Neural progenitor cell (in vitro differentiated cells): Measurements from ENCODE around the gene ADGRA1. TPM values are rescaled to one million over a fixed set of nuclear protein-coding genes. Genes with fewer than 3 reads are reported as not detected.

Experiments
- DNase-seq: peaks from one replicate; pipeline ENCODE4 v3.0.0-alpha.2; 2016; ENCODE audit warnings: low spot score
- H2AFZ ChIP-seq: fragments of 200-600 bp; sonication (generic); replicated peaks from 2 replicates; pipeline ENCODE4 v1.6.1; 2016; ENCODE audit warnings: antibody characterized with exemption
- H3F3A ChIP-seq: fragments of 200-600 bp; sonication (generic); 2 replicates; pipeline ENCODE4 v1.6.1; 2016; ENCODE audit warnings: antibody characterized with exemption, low read depth
- H3K27ac ChIP-seq: fragments of 200-600 bp; sonication (generic); 2 replicates; pipeline ENCODE4 v1.5.1; 2016; ENCODE audit warnings: mild to moderate bottlenecking
- H3K27me3 ChIP-seq: fragments of 200-600 bp; sonication (generic); 2 replicates; pipeline ENCODE4 v1.6.1; 2016; ENCODE audit warnings: mild to moderate bottlenecking, moderate library complexity
- H3K36me3 ChIP-seq: fragments of 200-600 bp; sonication (generic); 2 replicates; pipeline ENCODE4 v1.5.1; 2016
- H3K4me1 ChIP-seq: fragments of 200-600 bp; sonication (generic); 2 replicates; pipeline ENCODE4 v1.6.1; 2016; ENCODE audit warnings: mixed run types
- H3K4me2 ChIP-seq: fragments of 200-600 bp; sonication (generic); 2 replicates; pipeline ENCODE4 v1.6.1; 2016
- H3K4me3 ChIP-seq: fragments of 200-600 bp; sonication (generic); 2 replicates; pipeline ENCODE4 v1.5.1; 2016
- H3K79me2 ChIP-seq: fragments of 200-600 bp; sonication (generic); 2 replicates; pipeline ENCODE4 v1.6.1; 2016; ENCODE audit warnings: low read depth
- H3K9ac ChIP-seq: fragments of 200-600 bp; sonication (generic); 2 replicates; pipeline ENCODE4 v1.6.1; 2016
- H3K9me3 ChIP-seq: fragments of 200-600 bp; sonication (generic); 2 replicates; pipeline ENCODE4 v1.5.1; 2016; ENCODE audit warnings: low read depth
- H4K20me1 ChIP-seq: fragments of 200-600 bp; sonication (generic); 2 replicates; pipeline ENCODE4 v1.6.1; 2016; ENCODE audit warnings: low read depth
- H3K27ac Mint-ChIP-seq: 3 replicates; pipeline ENCODE4 v1.8.0; 2021; ENCODE audit warnings: mixed read lengths
- H3K27me3 Mint-ChIP-seq: 2 replicates; pipeline ENCODE4 v1.8.0; 2022; ENCODE audit warnings: low read depth, mild to moderate bottlenecking, inconsistent platforms, moderate library complexity, mixed read lengths; ENCODE audit not compliant: insufficient read depth
- H3K36me3 Mint-ChIP-seq: 3 replicates; pipeline ENCODE4 v1.8.0; 2021; ENCODE audit warnings: mixed read lengths
- H3K4me1 Mint-ChIP-seq: 3 replicates; pipeline ENCODE4 v1.8.0; 2021; ENCODE audit warnings: mixed read lengths
- H3K4me3 Mint-ChIP-seq: 3 replicates; pipeline ENCODE4 v1.8.0; 2021; ENCODE audit warnings: mild to moderate bottlenecking, moderate library complexity, mixed read lengths
- H3K9me3 Mint-ChIP-seq: 3 replicates; pipeline ENCODE4 v1.8.0; 2020; ENCODE audit warnings: mixed read lengths
- CTCF ChIP-seq: fragments of 200-600 bp; sonication (generic); IDR thresholded peaks from 2 replicates; pipeline ENCODE4 v1.5.1; 2017; ENCODE audit warnings: antibody characterized with exemption, mild to moderate bottlenecking
- EZH2 ChIP-seq: fragments of 200-600 bp; sonication (generic); IDR thresholded peaks from 2 replicates; pipeline ENCODE4 v1.6.1; 2017; ENCODE audit warnings: antibody characterized with exemption, mild to moderate bottlenecking, moderate library complexity
- EZH2phosphoT487 ChIP-seq: fragments of 200-600 bp; sonication (generic); IDR thresholded peaks from 2 replicates; pipeline ENCODE4 v1.6.1; 2017; ENCODE audit warnings: antibody characterized with exemption
- total RNA-seq: library from RNA; depleted of rRNA; stranded (reverse); fragments of >200 nt; gene quantifications from 2 replicates; pipeline ENCODE4 v1.2.3, GENCODE V29; 2015; ENCODE audit warnings: low replicate concordance

ADGRA1 gene
- total RNA-seq, 1 donor from 2014 or later: not detected

- DNase-seq: no peak
- H3K27ac Mint-ChIP-seq: peak overlapping the region; percentile 40
- no peak overlapping the region for H3K4me2 ChIP-seq
- H3K4me3 ChIP-seq: no peak overlapping the region
- peaks cover 2% of the 10 kb centered on the region for H3K27me3 Mint-ChIP-seq
- H3K9me3 Mint-ChIP-seq: no peaks in the 10 kb centered on the region
- no peaks in the 10 kb centered on the region for H3K36me3 ChIP-seq
- no peaks in the 10 kb centered on the region for H3K36me3 Mint-ChIP-seq
- H3F3A ChIP-seq: peaks cover 17% of the 10 kb centered on the region
- TF ChIP-seq EZH2 (no peak), CTCF (no peak), EZH2phosphoT487 (no peak)
- H4K20me1 ChIP-seq: peaks cover 17% of the 10 kb centered on the region
- H3K9ac ChIP-seq: no peak overlapping the region
- H3K79me2 ChIP-seq: no peaks in the 10 kb centered on the region
- H3K27ac ChIP-seq: no peak overlapping the region
- H3K27me3 ChIP-seq: peaks cover 16% of the 10 kb centered on the region
- peaks cover 11% of the 10 kb centered on the region for H3K4me1 Mint-ChIP-seq
- H3K9me3 ChIP-seq: no peaks in the 10 kb centered on the region
- peak overlapping the region; percentile 38 for H3K4me3 Mint-ChIP-seq
- no peak overlapping the region for H2AFZ ChIP-seq
- H3K4me1 ChIP-seq: peaks cover 25% of the 10 kb centered on the region
Observed at GRCh38 chr10:133157662-133158436, 70.1 kb downstream of the ADGRA1 start.

GRCh38 chr10:133158437-133158755 is 70.7 kb downstream of the ADGRA1 start:
- H3F3A ChIP-seq: peaks cover 17% of the 10 kb centered on the region
- H3K79me2 ChIP-seq: no peaks in the 10 kb centered on the region
- H3K27me3 ChIP-seq: peaks cover 16% of the 10 kb centered on the region
- H3K27ac Mint-ChIP-seq: no peak overlapping the region
- H3K27ac ChIP-seq: no peak overlapping the region
- no peaks in the 10 kb centered on the region for H3K36me3 Mint-ChIP-seq
- TF ChIP-seq CTCF: no peak
- no peak for TF ChIP-seq EZH2
- TF ChIP-seq EZH2phosphoT487: no peak
- H3K4me1 Mint-ChIP-seq: peaks cover 11% of the 10 kb centered on the region
- no peaks in the 10 kb centered on the region for H3K9me3 Mint-ChIP-seq
- no peak overlapping the region for H3K4me3 ChIP-seq
- H3K4me1 ChIP-seq: peaks cover 25% of the 10 kb centered on the region
- no peaks in the 10 kb centered on the region for H3K9me3 ChIP-seq
- no peak overlapping the region for H2AFZ ChIP-seq
- no peak for DNase-seq
- no peak overlapping the region for H3K9ac ChIP-seq
- H3K4me3 Mint-ChIP-seq: no peak overlapping the region
- H4K20me1 ChIP-seq: peaks cover 17% of the 10 kb centered on the region
- H3K4me2 ChIP-seq: no peak overlapping the region
- no peaks in the 10 kb centered on the region for H3K36me3 ChIP-seq
- H3K27me3 Mint-ChIP-seq: peaks cover 3% of the 10 kb centered on the region

GRCh38 chr10:133158756-133159610 is 71.3 kb downstream of the ADGRA1 start:
- Histone ChIP-seq H3K27ac (no peak overlapping the region), H3K4me2 (peak overlapping the region; percentile 100), H3K4me3 (no peak overlapping the region), H3K9me3 (no peaks in the 10 kb centered on the region), H3F3A (peaks cover 17% of the 10 kb centered on the region), H3K79me2 (no peaks in the 10 kb centered on the region), H3K27me3 (peaks cover 16% of the 10 kb centered on the region), H3K36me3 (no peaks in the 10 kb centered on the region), H2AFZ (no peak overlapping the region), H3K9ac (no peak overlapping the region), H3K4me1 (peaks cover 25% of the 10 kb centered on the region), H4K20me1 (peaks cover 17% of the 10 kb centered on the region)
- peaks cover 10% of the 10 kb centered on the region for H3K4me1 Mint-ChIP-seq
- no peaks in the 10 kb centered on the region for H3K36me3 Mint-ChIP-seq
- H3K4me3 Mint-ChIP-seq: peak overlapping the region; percentile 78
- H3K27me3 Mint-ChIP-seq: peaks cover 5% of the 10 kb centered on the region
- no peak for TF ChIP-seq EZH2
- TF ChIP-seq EZH2phosphoT487: no peak
- TF ChIP-seq CTCF: no peak
- peak; percentile 57 for DNase-seq
- no peaks in the 10 kb centered on the region for H3K9me3 Mint-ChIP-seq
- no peak overlapping the region for H3K27ac Mint-ChIP-seq
